ENCODE measurements around the gene GNAQ.
"Not testable (repeated sequence)": the region's sequence is repeated elsewhere in the genome, so short reads cannot be mapped to it uniquely, and the experiment has no call there.

Gene GNAQ

GRCh38 chr9:77718298-77718640 lies 313.3 kb downstream of the GNAQ start:
- not testable (repeated sequence) for DNase-seq

GRCh38 chr9:77717608-77718297 lies 313.9 kb downstream of the GNAQ start:
- not testable (repeated sequence) for DNase-seq

- no peak for DNase-seq
Observed at GRCh38 chr9:77714077-77714549, 317.5 kb downstream of the GNAQ start.

GRCh38 chr9:77712533-77713130 lies 319.0 kb downstream of the GNAQ start:
- DNase-seq, result no peak

GRCh38 chr9:77710965-77711648 lies 320.5 kb downstream of the GNAQ start:
- no peak for DNase-seq

- no peak for DNase-seq
Observed at GRCh38 chr9:77710316-77710715, 321.3 kb downstream of the GNAQ start.

GRCh38 chr9:77708064-77708815 lies 323.4 kb downstream of the GNAQ start:
- no peak for DNase-seq

GRCh38 chr9:77707383-77708063 lies 324.1 kb downstream of the GNAQ start:
- DNase-seq, result no peak

GRCh38 chr9:77705636-77706035 lies 326.0 kb downstream of the GNAQ start:
- DNase-seq, result no peak

GRCh38 chr9:77702521-77703390 lies 328.9 kb downstream of the GNAQ start:
- not testable (repeated sequence) for DNase-seq

GRCh38 chr9:77697238-77697984 lies 334.2 kb downstream of the GNAQ start:
- DNase-seq, result no peak

GRCh38 chr9:77690723-77691122 lies 340.9 kb downstream of the GNAQ start:
- not testable (repeated sequence) for DNase-seq

- not testable (repeated sequence) for DNase-seq
Observed at GRCh38 chr9:77690119-77690518, 341.5 kb downstream of the GNAQ start.

GRCh38 chr9:77687737-77688136 lies 343.9 kb downstream of the GNAQ start:
- not testable (repeated sequence) for DNase-seq

- no peak for DNase-seq
Observed at GRCh38 chr9:77680581-77680980, 351.0 kb downstream of the GNAQ start.

GRCh38 chr9:77679661-77680368 lies 351.8 kb downstream of the GNAQ start:
- no peak for DNase-seq

GRCh38 chr9:77679088-77679487 lies 352.5 kb downstream of the GNAQ start:
- no peak for DNase-seq

- DNase-seq, result no peak
Observed at GRCh38 chr9:77677957-77678535, 353.6 kb downstream of the GNAQ start.

GRCh38 chr9:77677397-77677796 lies 354.2 kb downstream of the GNAQ start:
- DNase-seq, result no peak
